ENCODE results near the gene PCDH9. TPM values are rescaled to one million over a fixed set of nuclear protein-coding genes. Genes with fewer than 3 reads are reported as not detected.

Gene PCDH9
- total RNA-seq, 4 donors from 2014 or later = 2.8 to 22.4 (median 12.9) TPM

DNA sequence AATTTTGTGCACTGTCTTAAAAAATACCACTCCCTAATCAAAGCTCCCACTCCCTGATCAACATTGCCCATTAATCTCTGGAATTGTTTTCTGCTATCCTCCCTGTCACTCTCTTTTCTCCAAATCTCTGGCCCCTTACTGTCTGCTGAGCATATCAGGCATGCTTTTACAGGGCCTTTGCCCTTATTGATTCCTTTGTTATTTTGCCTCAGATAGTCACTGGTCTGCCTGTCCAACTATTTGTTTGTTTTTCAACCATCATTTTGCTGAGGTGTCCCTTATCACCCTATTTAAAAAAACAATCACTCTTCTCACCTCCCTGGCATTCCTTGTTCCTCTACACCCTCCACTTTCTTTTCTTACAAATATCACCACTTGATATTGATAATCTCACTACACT is 153.0 kb downstream of the PCDH9 start:
- no peak for TF ChIP-seq POLR2A (IDR thresholded peaks at IDR 0.05)
- TF ChIP-seq, protein P1, sequence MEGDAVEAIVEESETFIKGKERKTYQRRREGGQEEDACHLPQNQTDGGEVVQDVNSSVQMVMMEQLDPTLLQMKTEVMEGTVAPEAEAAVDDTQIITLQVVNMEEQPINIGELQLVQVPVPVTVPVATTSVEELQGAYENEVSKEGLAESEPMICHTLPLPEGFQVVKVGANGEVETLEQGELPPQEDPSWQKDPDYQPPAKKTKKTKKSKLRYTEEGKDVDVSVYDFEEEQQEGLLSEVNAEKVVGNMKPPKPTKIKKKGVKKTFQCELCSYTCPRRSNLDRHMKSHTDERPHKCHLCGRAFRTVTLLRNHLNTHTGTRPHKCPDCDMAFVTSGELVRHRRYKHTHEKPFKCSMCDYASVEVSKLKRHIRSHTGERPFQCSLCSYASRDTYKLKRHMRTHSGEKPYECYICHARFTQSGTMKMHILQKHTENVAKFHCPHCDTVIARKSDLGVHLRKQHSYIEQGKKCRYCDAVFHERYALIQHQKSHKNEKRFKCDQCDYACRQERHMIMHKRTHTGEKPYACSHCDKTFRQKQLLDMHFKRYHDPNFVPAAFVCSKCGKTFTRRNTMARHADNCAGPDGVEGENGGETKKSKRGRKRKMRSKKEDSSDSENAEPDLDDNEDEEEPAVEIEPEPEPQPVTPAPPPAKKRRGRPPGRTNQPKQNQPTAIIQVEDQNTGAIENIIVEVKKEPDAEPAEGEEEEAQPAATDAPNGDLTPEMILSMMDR (IDR thresholded peaks at IDR 0.05) = no peak

DNA sequence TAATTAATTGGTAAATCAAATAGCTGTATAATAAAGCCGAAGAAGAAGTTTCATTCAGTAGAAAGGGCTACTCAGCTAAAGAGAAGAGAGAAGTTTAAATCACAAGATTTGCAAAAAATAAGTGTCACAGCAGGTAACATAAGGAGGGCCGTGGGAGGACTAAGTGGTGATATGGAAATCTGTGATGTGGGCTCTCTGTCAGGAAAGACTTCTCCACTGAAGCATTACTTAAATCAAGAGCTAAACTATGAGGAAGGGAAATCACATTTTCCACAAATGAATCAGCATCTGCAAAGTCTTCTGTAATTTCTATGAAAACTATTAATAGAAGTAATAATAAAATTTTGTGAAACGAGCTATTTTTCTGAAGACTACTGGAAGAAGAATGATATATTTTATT is 153.8 kb downstream of the PCDH9 start:
- Histone ChIP-seq H3K9me3 (no peaks in the 10 kb centered on the region), H3K27me3 (no peaks in the 10 kb centered on the region), H3K4me1 (no peaks in the 10 kb centered on the region), H3K27ac (no peak overlapping the region), H3K4me3 (replicated peaks in 1 of 3) (no peak overlapping the region), H3K36me3 (no peaks in the 10 kb centered on the region)
- WGBS, 2 donors = 84 to 90% methylated on average over 3 of the region's 3 CpGs
- intact Hi-C loops (cut with DNase I) = no loop called here
- DNase-seq = no peak
- TF ChIP-seq, protein P1 (IDR thresholded peaks at IDR 0.05) = no peak
- TF ChIP-seq POLR2A (IDR thresholded peaks at IDR 0.05) = no peak

More for the DNA sequence above, 153.0 kb downstream of the PCDH9 start:
- DNase-seq = no peak
- H3K36me3 ChIP-seq = no peaks in the 10 kb centered on the region
- no peaks in the 10 kb centered on the region for H3K9me3 ChIP-seq
- H3K4me1 ChIP-seq = no peaks in the 10 kb centered on the region
- H3K27me3 ChIP-seq = no peaks in the 10 kb centered on the region
- intact Hi-C loops (cut with DNase I) = no loop called here
- H3K4me3 ChIP-seq (replicated peaks in 1 of 3) = no peak overlapping the region
- no peak overlapping the region for H3K27ac ChIP-seq

DNA sequence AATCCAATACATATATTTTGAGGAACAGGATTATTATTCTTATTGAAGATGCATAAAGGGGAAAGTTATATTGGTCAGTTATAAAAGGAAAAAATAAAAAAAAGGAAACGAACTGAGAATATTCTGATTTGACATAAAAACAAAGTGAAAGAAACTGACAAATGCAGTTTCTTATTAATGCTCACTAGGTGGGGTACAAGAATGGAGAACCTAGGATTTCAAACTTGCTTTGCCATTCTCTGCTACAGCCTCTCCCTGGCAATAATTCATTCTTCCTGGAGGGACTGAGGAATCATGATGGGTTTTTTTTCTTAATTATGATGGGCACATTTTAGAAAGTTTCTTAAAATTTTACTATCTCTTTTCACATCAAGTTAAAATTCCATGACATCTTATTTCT is 154.9 kb downstream of the PCDH9 start:
- TF ChIP-seq, protein P1 (IDR thresholded peaks at IDR 0.05) = no peak
- TF ChIP-seq POLR2A (IDR thresholded peaks at IDR 0.05) = no peak
- Histone ChIP-seq H3K36me3 (no peaks in the 10 kb centered on the region), H3K27ac (no peak overlapping the region), H3K27me3 (no peaks in the 10 kb centered on the region), H3K4me1 (no peaks in the 10 kb centered on the region), H3K9me3 (no peaks in the 10 kb centered on the region), H3K4me3 (replicated peaks in 1 of 3) (no peak overlapping the region)
- no peak for DNase-seq
- 60 to 70% methylated on average over 1 of the region's 1 CpG for WGBS, 2 donors
- intact Hi-C loops (cut with DNase I) = no loop called here

DNA sequence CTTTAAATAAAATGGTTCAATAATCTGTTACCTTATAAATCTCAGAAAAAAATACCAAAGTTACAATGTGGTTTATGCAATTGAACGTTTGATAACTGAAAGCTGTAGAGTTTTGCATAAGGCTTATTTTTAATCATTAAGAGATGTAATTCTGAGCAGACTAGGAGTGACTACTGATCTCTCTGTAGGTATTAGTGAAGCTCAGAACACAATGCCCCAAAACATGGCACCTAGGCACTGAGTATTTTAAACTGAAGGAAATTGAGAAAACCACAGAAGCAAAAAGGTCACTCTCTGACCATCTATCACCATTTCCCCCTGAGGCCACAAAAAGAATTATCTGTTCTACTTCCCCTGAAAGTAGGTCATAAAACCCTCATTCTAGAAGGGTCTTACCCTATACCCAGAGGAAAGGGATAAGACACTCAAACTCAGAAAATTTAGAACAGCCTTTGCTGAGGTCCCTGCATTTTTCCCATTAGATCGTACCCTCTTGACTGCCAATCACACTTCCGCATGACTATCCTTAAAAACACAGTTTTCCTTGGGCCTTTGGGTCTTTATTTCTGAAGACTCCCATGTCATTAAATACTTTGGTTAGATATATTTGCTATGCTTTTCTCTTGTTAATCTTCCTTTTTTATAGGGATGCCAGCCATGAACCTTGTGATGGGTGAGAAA is 158.1 kb downstream of the PCDH9 start:
- TF ChIP-seq POLR2A (IDR thresholded peaks at IDR 0.05) = no peak
- TF ChIP-seq, protein P1 (IDR thresholded peaks at IDR 0.05) = no peak
- Histone ChIP-seq H3K4me3 (replicated peaks in 1 of 3) (no peak overlapping the region), H3K4me1 (no peaks in the 10 kb centered on the region), H3K27ac (no peak overlapping the region), H3K9me3 (no peaks in the 10 kb centered on the region), H3K36me3 (no peaks in the 10 kb centered on the region), H3K27me3 (no peaks in the 10 kb centered on the region)
- DNase-seq = no peak
- intact Hi-C loops (cut with DNase I) = no loop called here
- 93 to 94% methylated on average over 3 of the region's 3 CpGs for WGBS, 2 donors

DNA sequence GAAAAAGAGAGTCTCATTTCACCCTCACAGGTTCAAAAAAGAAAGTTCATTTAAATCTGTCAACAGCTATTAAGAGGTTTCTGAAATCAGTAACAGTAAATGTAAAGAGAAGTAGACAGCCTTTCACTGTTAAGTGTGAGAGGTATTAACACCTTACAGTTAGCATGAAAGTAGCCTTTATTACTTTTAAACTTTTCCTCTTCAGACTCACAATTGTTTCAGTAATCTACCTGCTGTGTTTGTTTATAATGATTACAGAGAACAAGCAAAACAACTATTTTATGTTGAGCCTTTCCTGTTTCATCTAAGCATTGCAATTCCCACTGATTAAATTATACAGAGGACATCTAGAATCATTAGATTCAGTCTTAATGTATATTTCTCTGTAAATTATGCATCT is 159.8 kb downstream of the PCDH9 start:
- H3K27ac ChIP-seq = no peak overlapping the region
- H3K9me3 ChIP-seq = no peaks in the 10 kb centered on the region
- intact Hi-C loops (cut with DNase I) = no loop called here
- no peak for TF ChIP-seq POLR2A (IDR thresholded peaks at IDR 0.05)
- TF ChIP-seq, protein P1 (IDR thresholded peaks at IDR 0.05) = no peak
- no peaks in the 10 kb centered on the region for H3K27me3 ChIP-seq
- no peak for DNase-seq
- no peak overlapping the region for H3K4me3 ChIP-seq (replicated peaks in 1 of 3)
- H3K4me1 ChIP-seq = no peaks in the 10 kb centered on the region
- H3K36me3 ChIP-seq = no peaks in the 10 kb centered on the region

Data from thyroid gland (tissue), 4 donors.